ENCODE measurements around the gene IGF2BP2. TPM values are rescaled to one million over a fixed set of nuclear protein-coding genes. Genes with fewer than 3 reads are reported as not detected.

The IGF2BP2 gene
- total and polyA plus RNA-seq, 9 of the 15 experiments (the other 6 are each of a cell fraction or from before 2014, with no cell fraction given): 3.2 to 59.6 (median 30.5) TPM

GRCh38 chr3:185865247-185865646 is 40.4 kb upstream of the IGF2BP2 start:
- WGBS (ENCODE audit: insufficient coverage, low coverage, missing lambda C conversion rate): 13% methylated on average over 1 of the region's 1 CpG
- Histone ChIP-seq H3K27ac (ENCODE audit: extremely low read depth, low read depth, low read length) (no peak overlapping the region), H3K79me2 (ENCODE audit: control insufficient read depth, insufficient read depth, low read length) (no peaks in the 10 kb centered on the region), H3K9me1 (ENCODE audit: control insufficient read depth, insufficient read depth, low read length) (no peaks in the 10 kb centered on the region), H4K20me1 (replicated peaks; ENCODE audit: control insufficient read depth, insufficient read depth, low read length) (no peaks in the 10 kb centered on the region), H3K36me3 (ENCODE audit: control insufficient read depth, insufficient read depth, low read length) (no peaks in the 10 kb centered on the region), H3K9me3 (replicated peaks; ENCODE audit: control insufficient read depth, insufficient read depth, low read depth, low read length) (no peaks in the 10 kb centered on the region), H3K4me2 (ENCODE audit: insufficient read depth, low read length) (no peak overlapping the region), H3K4me1 (replicated peaks in 1 of 2; ENCODE audit: control insufficient read depth in 2 of 2, insufficient read depth in 2 of 2, low read length in 2 of 2) (no peaks in the 10 kb centered on the region; a peak in 1 of 5 replicates), H2AFZ (ENCODE audit: low read depth, low read length) (no peak overlapping the region), H3K9ac (ENCODE audit: insufficient read depth in 1 of 2, low read depth in 2 of 2, low read length in 2 of 2) (no peak overlapping the region), H3K27me3 (ENCODE audit: control insufficient read depth in 2 of 2, insufficient read depth in 2 of 2, low read length in 2 of 2) (peaks cover 0 to 3% of the 10 kb centered on the region in 2 experiments; a peak in 1 of 5 replicates), H3K4me3 (no peak overlapping the region)
- ChIA-PET POLR2A (interaction anchor here (0.6 kb wide), 2 partner anchors 351 to 1143 kb away, joined by 3 read pairs; no protein-coding TSS in a partner anchor), CTCF (ENCODE audit: low intra/inter-chr PET ratio) (no interaction called here)
- TF ChIP-seq, protein P1, sequence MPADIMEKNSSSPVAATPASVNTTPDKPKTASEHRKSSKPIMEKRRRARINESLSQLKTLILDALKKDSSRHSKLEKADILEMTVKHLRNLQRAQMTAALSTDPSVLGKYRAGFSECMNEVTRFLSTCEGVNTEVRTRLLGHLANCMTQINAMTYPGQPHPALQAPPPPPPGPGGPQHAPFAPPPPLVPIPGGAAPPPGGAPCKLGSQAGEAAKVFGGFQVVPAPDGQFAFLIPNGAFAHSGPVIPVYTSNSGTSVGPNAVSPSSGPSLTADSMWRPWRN (IDR thresholded peaks at IDR 0.05; ENCODE audit: low read depth): no peak
- TF ChIP-seq, protein P2, sequence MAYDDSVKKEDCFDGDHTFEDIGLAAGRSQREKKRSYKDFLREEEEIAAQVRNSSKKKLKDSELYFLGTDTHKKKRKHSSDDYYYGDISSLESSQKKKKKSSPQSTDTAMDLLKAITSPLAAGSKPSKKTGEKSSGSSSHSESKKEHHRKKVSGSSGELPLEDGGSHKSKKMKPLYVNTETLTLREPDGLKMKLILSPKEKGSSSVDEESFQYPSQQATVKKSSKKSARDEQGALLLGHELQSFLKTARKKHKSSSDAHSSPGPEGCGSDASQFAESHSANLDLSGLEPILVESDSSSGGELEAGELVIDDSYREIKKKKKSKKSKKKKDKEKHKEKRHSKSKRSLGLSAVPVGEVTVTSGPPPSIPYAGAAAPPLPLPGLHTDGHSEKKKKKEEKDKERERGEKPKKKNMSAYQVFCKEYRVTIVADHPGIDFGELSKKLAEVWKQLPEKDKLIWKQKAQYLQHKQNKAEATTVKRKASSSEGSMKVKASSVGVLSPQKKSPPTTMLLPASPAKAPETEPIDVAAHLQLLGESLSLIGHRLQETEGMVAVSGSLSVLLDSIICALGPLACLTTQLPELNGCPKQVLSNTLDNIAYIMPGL (CRISPR knock-in tag; IDR thresholded peaks at IDR 0.05): no peak
- TF ChIP-seq, protein P3, sequence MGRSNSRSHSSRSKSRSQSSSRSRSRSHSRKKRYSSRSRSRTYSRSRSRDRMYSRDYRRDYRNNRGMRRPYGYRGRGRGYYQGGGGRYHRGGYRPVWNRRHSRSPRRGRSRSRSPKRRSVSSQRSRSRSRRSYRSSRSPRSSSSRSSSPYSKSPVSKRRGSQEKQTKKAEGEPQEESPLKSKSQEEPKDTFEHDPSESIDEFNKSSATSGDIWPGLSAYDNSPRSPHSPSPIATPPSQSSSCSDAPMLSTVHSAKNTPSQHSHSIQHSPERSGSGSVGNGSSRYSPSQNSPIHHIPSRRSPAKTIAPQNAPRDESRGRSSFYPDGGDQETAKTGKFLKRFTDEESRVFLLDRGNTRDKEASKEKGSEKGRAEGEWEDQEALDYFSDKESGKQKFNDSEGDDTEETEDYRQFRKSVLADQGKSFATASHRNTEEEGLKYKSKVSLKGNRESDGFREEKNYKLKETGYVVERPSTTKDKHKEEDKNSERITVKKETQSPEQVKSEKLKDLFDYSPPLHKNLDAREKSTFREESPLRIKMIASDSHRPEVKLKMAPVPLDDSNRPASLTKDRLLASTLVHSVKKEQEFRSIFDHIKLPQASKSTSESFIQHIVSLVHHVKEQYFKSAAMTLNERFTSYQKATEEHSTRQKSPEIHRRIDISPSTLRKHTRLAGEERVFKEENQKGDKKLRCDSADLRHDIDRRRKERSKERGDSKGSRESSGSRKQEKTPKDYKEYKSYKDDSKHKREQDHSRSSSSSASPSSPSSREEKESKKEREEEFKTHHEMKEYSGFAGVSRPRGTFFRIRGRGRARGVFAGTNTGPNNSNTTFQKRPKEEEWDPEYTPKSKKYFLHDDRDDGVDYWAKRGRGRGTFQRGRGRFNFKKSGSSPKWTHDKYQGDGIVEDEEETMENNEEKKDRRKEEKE (IDR thresholded peaks at IDR 0.05; ENCODE audit: borderline replicate concordance in 1 of 2, control insufficient read depth in 1 of 2, low read depth in 2 of 2, low read length in 1 of 2): no peak
- TF ChIP-seq RFX7 (CRISPR knock-in tag; IDR thresholded peaks at IDR 0.05) (no peak), NR2C2 (CRISPR knock-in tag; IDR thresholded peaks at IDR 0.05) (no peak), NR2C2 (tag; IDR thresholded peaks at IDR 0.05) (no peak), PCBP1 (IDR thresholded peaks at IDR 0.05; ENCODE audit: low read depth, low read length, poor library complexity, severe bottlenecking) (no peak), RBBP5 (IDR thresholded peaks at IDR 0.05; ENCODE audit: borderline replicate concordance, insufficient read depth, low read length, poor library complexity, severe bottlenecking) (no peak)
- in situ Hi-C loops (cut with MboI): no loop called here
- no TSS peak for BruUV-seq (replicated peaks)
- ATAC-seq (no peak), FAIRE-seq (no peak), DNase-seq (ENCODE audit: extremely low read depth in 1 of 4, low spot score in 3 of 4) (no peak)
- intact Hi-C loops (cut with micrococcal nuclease): no loop called here
